ENCODE data around the gene HEYL. TPM values are rescaled to one million over a fixed set of nuclear protein-coding genes. Genes with fewer than 3 reads are reported as not detected.

HEYL gene
- total RNA-seq, 1 experiment from 2014 or later = 8.8 TPM

GRCh38 chr1:39681999-39682398, 42.6 kb upstream of the HEYL start:
- Histone ChIP-seq H3K9me3 (ENCODE audit: control insufficient read depth in 1 of 2, insufficient read depth in 1 of 2, low read depth in 1 of 2, low read length in 2 of 2) (no peaks in the 10 kb centered on the region), H4K20me1 (ENCODE audit: insufficient read depth) (no peaks in the 10 kb centered on the region), H3K4me2 (ENCODE audit: low read length) (no peak overlapping the region), H3K27ac (ENCODE audit: low read depth, low read length) (no peak overlapping the region), H2AFZ (ENCODE audit: low read depth, low read length, poor library complexity, severe bottlenecking) (no peak overlapping the region), H3K27me3 (ENCODE audit: insufficient read depth, low read length) (no peaks in the 10 kb centered on the region), H3K4me1 (ENCODE audit: control insufficient read depth in 1 of 2, insufficient read depth in 2 of 2, low read length in 2 of 2) (peaks cover 0 to 3% of the 10 kb centered on the region in 2 experiments; a peak in 1 of 4 replicates), H3K9ac (ENCODE audit: low read length) (no peak overlapping the region), H3K79me2 (ENCODE audit: insufficient read depth, low read length) (no peaks in the 10 kb centered on the region), H3K36me3 (ENCODE audit: control insufficient read depth in 1 of 2, insufficient read depth in 2 of 2, low read length in 2 of 2) (no peaks in the 10 kb centered on the region), H3K9me2 (ENCODE audit: insufficient read depth) (no peaks in the 10 kb centered on the region), H3K4me3 (replicated peaks in 1 of 2; ENCODE audit: low read depth in 1 of 2, low read length in 2 of 2) (no peak overlapping the region)
- intact Hi-C loops (cut with micrococcal nuclease) = no loop called here
- DNase-seq (ENCODE audit: low read depth, low spot score) = no peak
- ChIA-PET POLR2A (interaction anchor here (1.0 kb wide), 1 partner anchor 9 kb away, joined by 3 read pairs; the partner anchor contains the start of gene HPCAL4), CTCF (no interaction called here), RAD21 (ENCODE audit: low non-redundant PET in 1 of 2, low total read pairs in 2 of 2, uncharacterized antibody in 2 of 2, unreplicated experiment in 2 of 2) (no interaction called here)
- BruUV-seq (replicated peaks) = no TSS peak
- no peak for ATAC-seq
- TF ChIP-seq TCF7L2 (IDR thresholded peaks at IDR 0.05; ENCODE audit: borderline replicate concordance, extremely low read depth, insufficient read depth, insufficient read length) = no peak
- TF ChIP-seq SRF (IDR thresholded peaks at IDR 0.05; ENCODE audit: low read depth) = no peak
- no peak for TF ChIP-seq ZNF274 (IDR thresholded peaks at IDR 0.05; ENCODE audit: low read depth, low read length)
- TF ChIP-seq CBX3 (IDR thresholded peaks at IDR 0.05; ENCODE audit: low read depth) = no peak
- no peak for TF ChIP-seq EZH2phosphoT487 (IDR thresholded peaks at IDR 0.05; ENCODE audit: borderline replicate concordance)
- no peak for TF ChIP-seq CTCF (IDR thresholded peaks at IDR 0.05 in 2 of 3, conservative IDR thresholded peaks at IDR 0.05 in 1 of 3; ENCODE audit: borderline replicate concordance in 1 of 3, insufficient read depth in 1 of 3, low read depth in 2 of 3, low read length in 2 of 3)
- no peak for TF ChIP-seq MAX (IDR thresholded peaks at IDR 0.05)
- no peak for TF ChIP-seq ZBTB33 (IDR thresholded peaks at IDR 0.05; ENCODE audit: extremely low read depth, insufficient replicate concordance, low read length)
- TF ChIP-seq ATF3 (IDR thresholded peaks at IDR 0.05) = no peak
- TF ChIP-seq REST (IDR thresholded peaks at IDR 0.05; ENCODE audit: low read depth) = no peak
- no peak for TF ChIP-seq RAD21 (IDR thresholded peaks at IDR 0.05; ENCODE audit: low read depth)
- TF ChIP-seq YY1 (IDR thresholded peaks at IDR 0.05; ENCODE audit: extremely low read depth, insufficient replicate concordance, low read depth, low read length) = no peak
- TF ChIP-seq POLR2AphosphoS5 (IDR thresholded peaks at IDR 0.05; ENCODE audit: low read depth, low read length) = no peak
- no peak for TF ChIP-seq POLR2A (IDR thresholded peaks at IDR 0.05; ENCODE audit: borderline replicate concordance, extremely low read depth, insufficient read depth, insufficient read length)
- no peak for TF ChIP-seq JUND (IDR thresholded peaks at IDR 0.05)
- no peak for TF ChIP-seq ELF1 (IDR thresholded peaks at IDR 0.05; ENCODE audit: borderline replicate concordance, low read depth)
- TF ChIP-seq FOSL1 (IDR thresholded peaks at IDR 0.05; ENCODE audit: low read depth) = no peak
- TF ChIP-seq EGR1 (IDR thresholded peaks at IDR 0.05; ENCODE audit: low read depth) = no peak
- TF ChIP-seq SIN3A (IDR thresholded peaks at IDR 0.05; ENCODE audit: low read depth) = no peak

Measured in HCT116 (cell line).